Right lobe of liver (tissue), 6 donors: ENCODE results near the gene MEIKIN. TPM values are rescaled to one million over a fixed set of nuclear protein-coding genes. Genes with fewer than 3 reads are reported as not detected.
A peak's percentile ranks its signal among the peaks of the same experiment; 100 is the strongest.

ENCODE experiments used
- ATAC-seq, 4 donors: fragments of 200-7000 bp; cut with Tn5 transposase; one replicate each; pipeline ENCODE4 v1.9.1; 2020; ENCODE audit warnings: mild to moderate bottlenecking in 4 of 4, moderate library complexity in 4 of 4
- DNase-seq, 3 donors: peaks; one replicate each; pipeline ENCODE4 v3.0.0-alpha.2; 2020
- H3K27ac ChIP-seq, 3 donors: fragments of 200-600 bp; one replicate each; pipeline ENCODE4 v1.8.0; 2022
- H3K27me3 ChIP-seq, 2 donors: fragments of 200-600 bp; one replicate each; pipeline ENCODE4 v1.8.0; 2022
- H3K36me3 ChIP-seq, 4 donors: fragments of 200-600 bp; sonication (generic) in 1 of 4; one replicate each; pipeline versions ENCODE4 v1.5.1 to v1.8.0; 2017 to 2022; ENCODE audit warnings: control low read depth in 1 of 4
- H3K4me1 ChIP-seq, 4 donors: fragments of 200-600 bp; sonication (generic) in 1 of 4; one replicate each; pipeline versions ENCODE4 v1.5.1 to v1.8.0; 2017 to 2022; ENCODE audit warnings: control low read depth in 1 of 4
- H3K4me3 ChIP-seq, 3 donors: fragments of 200-600 bp; one replicate each; pipeline ENCODE4 v1.8.0; 2022
- H3K9me3 ChIP-seq, 4 donors: fragments of 200-600 bp; sonication (generic) in 1 of 4; one replicate each; pipeline versions ENCODE4 v1.5.1 to v1.8.0; 2017 to 2022; ENCODE audit warnings: control low read depth in 1 of 4
- POLR2A ChIP-seq: fragments of 450-650 bp; IDR thresholded peaks from one replicate; pipeline ENCODE4 v1.6.1; 2017; ENCODE audit warnings: antibody characterized with exemption, mild to moderate bottlenecking
- WGBS: methylation state at CpG from one replicate; pipeline ENCODE4 v1.1.6; 2018; ENCODE audit warnings: low coverage, low lambda C conversion rate; ENCODE audit not compliant: insufficient coverage; ENCODE audit errors: missing lambda C conversion rate; 5-methylcytosine and 5-hydroxymethylcytosine counted together
- intact Hi-C, 2 donors: fragments of 100-400 bp; cut with DNase I; formaldehyde crosslinking; loops; one replicate each; pipeline versions ENCODE4 v1.11.2 to v1.14.1; 2022
- total RNA-seq, 6 experiments: library from RNA; depleted of rRNA in 2 of 6; stranded (reverse); fragments of >200 nt in 2 of 6; fragmentation: NEBNext Ultra II Directional in 3 of 6; extraction: Animal tissue kit (Norgen Biotek cat#: 25700) in 3 of 6; gene quantifications; one replicate each; pipeline versions ENCODE4 v1.1.0 to v1.2.4, GENCODE V29; 2016 to 2023
- TF ChIP-seq, protein P1 (sequence below), 4 donors: fragments of 200-600 bp in 3 of 4; fragments of 450-650 bp in 1 of 4; IDR thresholded peaks; one replicate each; pipeline versions ENCODE4 v1.5.1 to v1.8.0; 2016 to 2022; ENCODE audit warnings: antibody characterized with exemption in 4 of 4, mild to moderate bottlenecking in 2 of 4
- donor health status: DM: no; HTN: yes; CAD: no.
- donor health status: DM: no; HTN: no; CAD: no.
- donor health status: DM: no; HTN: no; CAD: no.
- donor health status: DM: no; HTN: yes; CAD: no.
- donor health status: DM: no; HTN: yes; CAD: no.

Gene MEIKIN
- total RNA-seq, 6 experiments from 2014 or later: 0.55 TPM; not detected in 5

- WGBS: 89% methylated on average over 2 of the region's 2 CpGs
- Histone ChIP-seq H3K4me3 (no peak overlapping the region), H3K36me3 (no peaks in the 10 kb centered on the region), H3K27me3 (no peaks in the 10 kb centered on the region), H3K9me3 (no peaks in the 10 kb centered on the region), H3K27ac (no peak overlapping the region), H3K4me1 (peaks cover 0 to 11% (median 4%) of the 10 kb centered on the region in 4 donors)
- no peak for ATAC-seq
- TF ChIP-seq, protein P1, sequence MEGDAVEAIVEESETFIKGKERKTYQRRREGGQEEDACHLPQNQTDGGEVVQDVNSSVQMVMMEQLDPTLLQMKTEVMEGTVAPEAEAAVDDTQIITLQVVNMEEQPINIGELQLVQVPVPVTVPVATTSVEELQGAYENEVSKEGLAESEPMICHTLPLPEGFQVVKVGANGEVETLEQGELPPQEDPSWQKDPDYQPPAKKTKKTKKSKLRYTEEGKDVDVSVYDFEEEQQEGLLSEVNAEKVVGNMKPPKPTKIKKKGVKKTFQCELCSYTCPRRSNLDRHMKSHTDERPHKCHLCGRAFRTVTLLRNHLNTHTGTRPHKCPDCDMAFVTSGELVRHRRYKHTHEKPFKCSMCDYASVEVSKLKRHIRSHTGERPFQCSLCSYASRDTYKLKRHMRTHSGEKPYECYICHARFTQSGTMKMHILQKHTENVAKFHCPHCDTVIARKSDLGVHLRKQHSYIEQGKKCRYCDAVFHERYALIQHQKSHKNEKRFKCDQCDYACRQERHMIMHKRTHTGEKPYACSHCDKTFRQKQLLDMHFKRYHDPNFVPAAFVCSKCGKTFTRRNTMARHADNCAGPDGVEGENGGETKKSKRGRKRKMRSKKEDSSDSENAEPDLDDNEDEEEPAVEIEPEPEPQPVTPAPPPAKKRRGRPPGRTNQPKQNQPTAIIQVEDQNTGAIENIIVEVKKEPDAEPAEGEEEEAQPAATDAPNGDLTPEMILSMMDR (IDR thresholded peaks at IDR 0.05): no peak
- no peak for TF ChIP-seq POLR2A
- intact Hi-C loops: loop anchor here in 1 of 2 donors (10.0 kb wide), 1 partner anchor 148 kb away; no protein-coding TSS in a partner anchor
- peak in 1 of 3 donors; percentile 19 for DNase-seq
These were observed 152.6 kb downstream of the MEIKIN start for GRCh38 chr5:131792896-131793295.

DNA sequence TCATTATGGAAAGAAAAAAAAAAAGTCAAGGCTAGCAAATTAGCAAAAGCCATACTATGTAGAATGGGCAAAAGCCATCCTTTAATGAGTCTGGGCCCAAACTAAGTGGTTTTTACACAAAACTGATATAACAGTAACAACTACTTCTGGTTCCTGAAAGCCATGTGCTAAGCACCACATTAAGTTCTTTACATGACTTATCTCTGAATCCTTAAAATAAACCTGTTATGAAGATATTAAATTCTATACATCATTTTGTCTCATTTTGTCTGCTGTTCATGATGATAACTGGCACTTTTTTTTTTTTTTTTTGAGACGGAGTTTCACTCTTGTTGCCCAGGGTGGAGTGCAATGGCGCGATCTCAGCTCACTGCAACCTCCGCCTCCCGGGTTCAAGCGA lies 153.6 kb downstream of the MEIKIN start:
- Histone ChIP-seq H3K4me3 (no peak overlapping the region), H3K9me3 (no peaks in the 10 kb centered on the region), H3K4me1 (peaks cover 0 to 15% (median 5%) of the 10 kb centered on the region in 4 donors), H3K27ac (no peak overlapping the region), H3K36me3 (no peaks in the 10 kb centered on the region), H3K27me3 (no peaks in the 10 kb centered on the region)
- TF ChIP-seq, protein P1 (IDR thresholded peaks at IDR 0.05): no peak
- no peak for TF ChIP-seq POLR2A
- WGBS: 96% methylated on average over 6 of the region's 6 CpGs
- DNase-seq (no peak), ATAC-seq (no peak)
- intact Hi-C loops: loop anchor here in 1 of 2 donors (10.0 kb wide), 1 partner anchor 147 kb away; no protein-coding TSS in a partner anchor

DNA sequence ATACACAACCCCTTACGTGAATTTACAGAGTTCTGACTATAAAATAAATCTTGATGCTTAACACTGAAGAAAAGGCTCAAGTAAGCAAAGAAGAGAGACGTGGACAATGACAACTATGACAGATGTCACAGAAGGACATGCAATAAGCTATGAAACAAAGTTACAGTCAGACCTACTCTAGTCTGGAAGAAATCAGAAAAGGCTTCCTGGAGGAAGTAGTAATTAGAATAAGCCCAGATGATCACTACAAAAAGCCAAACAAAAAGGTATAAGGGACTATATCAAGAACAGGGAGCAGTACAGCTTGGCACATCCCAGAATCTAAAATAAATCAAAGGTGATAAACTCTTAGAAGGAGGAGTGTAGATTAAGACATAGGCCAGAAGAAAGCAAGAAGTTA lies 154.9 kb downstream of the MEIKIN start:
- peaks cover 0 to 15% (median 5%) of the 10 kb centered on the region in 4 donors for H3K4me1 ChIP-seq
- no peak overlapping the region for H3K27ac ChIP-seq
- DNase-seq (no peak), ATAC-seq (no peak)
- H3K9me3 ChIP-seq: no peaks in the 10 kb centered on the region
- no peaks in the 10 kb centered on the region for H3K36me3 ChIP-seq
- TF ChIP-seq, protein P1 (IDR thresholded peaks at IDR 0.05): no peak
- TF ChIP-seq POLR2A: no peak
- 92% methylated on average over 2 of the region's 2 CpGs for WGBS
- intact Hi-C loops: loop anchor here in 1 of 2 donors (10.0 kb wide), 1 partner anchor 146 kb away; no protein-coding TSS in a partner anchor
- no peaks in the 10 kb centered on the region for H3K27me3 ChIP-seq
- no peak overlapping the region for H3K4me3 ChIP-seq

GRCh38 chr5:131789765-131790164 lies 155.7 kb downstream of the MEIKIN start:
- intact Hi-C loops: loop anchor here in 1 of 2 donors (10.0 kb wide), 1 partner anchor 145 kb away; no protein-coding TSS in a partner anchor
- TF ChIP-seq POLR2A: no peak
- TF ChIP-seq, protein P1 (IDR thresholded peaks at IDR 0.05): no peak
- Histone ChIP-seq H3K36me3 (no peaks in the 10 kb centered on the region), H3K27ac (no peak overlapping the region), H3K27me3 (no peaks in the 10 kb centered on the region), H3K4me1 (peaks cover 0 to 15% (median 3%) of the 10 kb centered on the region in 4 donors), H3K9me3 (no peaks in the 10 kb centered on the region), H3K4me3 (no peak overlapping the region)
- 90% methylated on average over 3 of the region's 3 CpGs for WGBS
- ATAC-seq (no peak), DNase-seq (no peak)
